ENCODE data around the gene SLC29A2.

Gene SLC29A2, protein sequence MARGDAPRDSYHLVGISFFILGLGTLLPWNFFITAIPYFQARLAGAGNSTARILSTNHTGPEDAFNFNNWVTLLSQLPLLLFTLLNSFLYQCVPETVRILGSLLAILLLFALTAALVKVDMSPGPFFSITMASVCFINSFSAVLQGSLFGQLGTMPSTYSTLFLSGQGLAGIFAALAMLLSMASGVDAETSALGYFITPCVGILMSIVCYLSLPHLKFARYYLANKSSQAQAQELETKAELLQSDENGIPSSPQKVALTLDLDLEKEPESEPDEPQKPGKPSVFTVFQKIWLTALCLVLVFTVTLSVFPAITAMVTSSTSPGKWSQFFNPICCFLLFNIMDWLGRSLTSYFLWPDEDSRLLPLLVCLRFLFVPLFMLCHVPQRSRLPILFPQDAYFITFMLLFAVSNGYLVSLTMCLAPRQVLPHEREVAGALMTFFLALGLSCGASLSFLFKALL

DNA sequence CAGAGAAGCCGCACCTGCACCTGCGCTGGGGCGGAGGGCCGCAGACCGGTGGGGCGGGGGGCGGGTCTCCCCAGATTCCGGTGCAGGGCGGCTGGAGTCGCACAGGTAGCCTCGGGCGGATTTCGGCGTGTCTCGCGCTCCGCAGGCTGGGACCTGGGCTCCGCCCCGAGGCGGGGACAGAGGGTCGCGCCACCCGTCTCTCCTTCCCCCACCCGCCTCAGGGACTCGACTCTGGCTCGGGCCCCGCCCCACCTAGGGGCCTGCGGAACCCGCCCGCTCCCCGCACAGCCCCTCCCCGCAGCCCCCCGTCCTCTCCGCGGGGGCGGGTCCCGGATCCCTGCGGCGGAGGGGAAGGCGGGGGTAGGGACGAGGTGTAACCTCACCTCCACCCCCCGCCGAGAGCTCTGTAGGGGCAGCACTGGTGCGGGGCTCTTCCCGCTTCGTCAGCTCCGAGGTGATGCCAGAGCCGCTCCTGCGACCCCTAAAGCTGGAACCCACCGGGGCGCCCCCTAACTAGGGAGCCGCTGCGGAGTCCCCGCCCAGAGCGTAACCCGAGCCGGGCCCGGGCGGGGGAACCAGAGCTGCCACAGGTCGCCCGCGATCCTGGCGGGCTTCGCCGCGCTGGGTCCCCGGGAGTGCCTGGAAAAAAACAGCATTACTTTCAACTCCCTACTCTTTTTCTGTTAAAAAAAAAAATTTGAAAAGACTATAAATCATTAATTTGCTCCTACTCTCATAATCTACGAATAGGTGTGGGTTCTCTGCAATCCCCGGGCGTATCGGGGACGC is at the start of gene SLC29A2:
SLC29A2 (minus strand) TSS at position 134 of the 789 bp plus-strand sequence. CDS start 169 bp downstream, outside the sequence.
- H3K27me3 ChIP-seq, result no peaks in the 10 kb centered on the region
- peak within 1 kb of the TSS; percentile 90 for H3K27ac ChIP-seq
- H4K20me1 ChIP-seq, result peaks cover 37% of the 10 kb centered on the region
- no peaks in the 10 kb centered on the region for H3K9me3 ChIP-seq
- TF ChIP-seq Cebpa-rat (IDR thresholded peaks at IDR 0.05), result no peak
- H3K36me3 ChIP-seq, result peaks cover 32% of the 10 kb centered on the region
- peak within 1 kb of the TSS; percentile 85 for H3K4me2 ChIP-seq
- peaks cover 40% of the 10 kb centered on the region for H3K4me1 ChIP-seq
- peak within 1 kb of the TSS; percentile 84 for H3K9ac ChIP-seq
- peak within 1 kb of the TSS; percentile 88 for H3K4me3 ChIP-seq

GRCh38 chr11:66420671-66421476 is 49.3 kb upstream of the SLC29A2 start, which contains the start of gene NPAS4:
NPAS4 (plus strand) TSS chr11:66421035; CDS start chr11:66421180, 145 bp downstream.
- Histone ChIP-seq H3K27ac (no peak within 1 kb of the TSS), H3K9ac (no peak within 1 kb of the TSS), H3K9me3 (peaks cover 11% of the 10 kb centered on the region; the same call in 1 of the 2 replicates), H3K4me1 (peaks cover 10% of the 10 kb centered on the region), H4K20me1 (peaks cover 76% of the 10 kb centered on the region), H3K4me2 (no peak within 1 kb of the TSS), H3K4me3 (no peak within 1 kb of the TSS), H3K27me3 (peaks cover 92% of the 10 kb centered on the region), H3K36me3 (no peaks in the 10 kb centered on the region)
- TF ChIP-seq Cebpa-rat (IDR thresholded peaks at IDR 0.05), result no peak

DNA sequence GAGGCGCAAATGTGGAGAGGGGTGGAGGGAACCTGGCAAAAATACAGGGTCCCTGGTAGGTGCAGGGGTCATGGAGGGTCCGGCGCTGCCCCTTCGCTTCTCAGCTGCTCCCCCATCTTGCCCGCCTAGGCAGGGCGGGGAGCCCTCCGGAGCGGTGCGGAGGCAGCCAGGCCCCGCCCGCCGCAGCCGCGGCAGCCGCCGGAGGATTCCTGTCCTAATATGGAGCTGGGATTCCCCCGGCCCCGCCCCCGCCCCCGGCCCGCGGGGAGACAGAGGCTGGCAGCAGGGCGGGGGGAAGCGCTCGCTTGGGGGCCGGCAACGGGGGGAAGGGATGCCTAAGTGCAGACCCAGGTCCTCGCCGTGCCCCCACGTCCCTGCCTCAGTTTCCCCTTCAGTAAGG is 48.3 kb upstream of the SLC29A2 start:
- H3K4me3 ChIP-seq, result no peak overlapping the region
- no peaks in the 10 kb centered on the region for H3K36me3 ChIP-seq
- H3K9ac ChIP-seq, result no peak overlapping the region
- H4K20me1 ChIP-seq, result peaks cover 79% of the 10 kb centered on the region
- H3K9me3 ChIP-seq, result peaks cover 11% of the 10 kb centered on the region; the same call in 1 of the 2 replicates
- TF ChIP-seq Cebpa-rat (IDR thresholded peaks at IDR 0.05), result no peak
- peaks cover 10% of the 10 kb centered on the region for H3K4me1 ChIP-seq
- no peak overlapping the region for H3K27ac ChIP-seq
- no peak overlapping the region for H3K4me2 ChIP-seq
- H3K27me3 ChIP-seq, result peaks cover 98% of the 10 kb centered on the region

GRCh38 chr11:66418986-66419308 is 47.4 kb upstream of the SLC29A2 start:
- no peak for TF ChIP-seq Cebpa-rat (IDR thresholded peaks at IDR 0.05)
- H3K9ac ChIP-seq, result no peak overlapping the region
- no peak overlapping the region for H3K4me2 ChIP-seq

DNA sequence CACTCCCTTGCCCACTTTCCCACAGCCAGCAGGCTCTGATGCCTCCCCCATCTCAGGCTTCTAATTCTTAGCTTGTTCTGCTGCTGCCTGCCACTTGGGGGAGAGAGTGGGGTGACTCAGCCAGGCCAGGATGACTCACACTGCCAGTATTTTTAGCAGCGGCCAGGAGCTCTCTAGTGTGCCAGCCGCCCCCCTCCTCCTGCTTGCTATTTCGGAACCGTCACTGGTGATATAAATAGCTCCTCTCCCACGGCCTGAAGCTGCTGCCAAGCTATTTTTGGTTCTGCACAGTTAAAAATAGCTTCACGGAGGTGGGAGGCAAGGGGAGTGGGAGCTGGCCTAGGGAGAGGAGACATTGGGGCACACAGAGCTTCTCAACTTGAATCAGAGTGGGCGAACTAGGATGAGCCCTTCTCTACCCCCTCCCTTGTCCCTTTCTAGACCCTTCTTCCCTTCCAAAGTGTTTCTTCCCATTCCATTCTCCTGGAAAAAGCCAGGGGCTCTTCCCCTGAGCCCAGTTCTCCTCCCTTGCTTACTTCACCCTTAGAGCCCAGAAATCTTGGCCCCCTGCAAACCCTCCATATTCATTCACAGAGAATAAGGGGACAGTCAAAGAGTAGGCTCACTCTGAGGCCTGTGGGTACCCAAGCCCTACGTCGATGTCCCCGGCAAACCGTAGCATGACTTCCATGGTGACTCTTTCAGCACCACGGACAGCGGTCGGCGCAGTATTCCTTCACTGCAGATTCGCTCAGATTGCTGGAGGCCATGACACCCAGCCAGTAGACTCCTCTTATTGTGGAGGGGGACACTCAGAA is 46.8 kb upstream of the SLC29A2 start:
- Histone ChIP-seq H3K4me2 (peak overlapping the region; percentile 50), H3K27ac (no peak overlapping the region), H3K9me3 (peaks cover 11% of the 10 kb centered on the region; the same call in 1 of the 2 replicates), H3K27me3 (peaks cover 98% of the 10 kb centered on the region), H3K9ac (no peak overlapping the region), H4K20me1 (peaks cover 79% of the 10 kb centered on the region), H3K36me3 (no peaks in the 10 kb centered on the region), H3K4me3 (no peak overlapping the region), H3K4me1 (peaks cover 10% of the 10 kb centered on the region)
- no peak for TF ChIP-seq Cebpa-rat (IDR thresholded peaks at IDR 0.05)

More at GRCh38 chr11:66418986-66419308, 47.4 kb upstream of the SLC29A2 start:
- Histone ChIP-seq H4K20me1 (peaks cover 79% of the 10 kb centered on the region), H3K4me1 (peaks cover 10% of the 10 kb centered on the region), H3K36me3 (no peaks in the 10 kb centered on the region), H3K27me3 (peaks cover 98% of the 10 kb centered on the region), H3K27ac (no peak overlapping the region), H3K4me3 (no peak overlapping the region), H3K9me3 (peaks cover 11% of the 10 kb centered on the region; the same call in 1 of the 2 replicates)

DNA sequence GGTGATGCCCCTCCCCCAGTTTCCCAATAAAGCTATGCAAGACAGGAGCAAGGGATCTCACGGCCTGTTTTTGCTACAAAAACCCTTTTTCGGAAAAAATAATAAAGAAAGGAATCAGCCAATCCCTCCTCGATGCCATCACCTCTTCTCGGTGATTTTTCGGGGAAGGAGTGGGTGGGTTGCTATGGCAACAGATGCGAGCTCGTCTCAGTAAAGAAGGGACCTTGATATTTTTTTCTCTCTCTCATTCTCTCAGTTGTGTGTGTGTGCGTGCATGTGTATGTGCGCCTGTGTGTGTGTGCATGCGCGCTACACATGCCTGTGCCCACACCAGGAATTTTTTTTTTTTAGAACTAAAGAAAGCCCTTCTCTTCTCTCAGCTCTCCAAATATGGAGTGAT is 45.4 kb upstream of the SLC29A2 start:
- H3K9ac ChIP-seq, result no peak overlapping the region
- H3K9me3 ChIP-seq, result peaks cover 11% of the 10 kb centered on the region; the same call in 1 of the 2 replicates
- H3K4me3 ChIP-seq, result no peak overlapping the region
- TF ChIP-seq Cebpa-rat (IDR thresholded peaks at IDR 0.05), result no peak
- H3K36me3 ChIP-seq, result no peaks in the 10 kb centered on the region
- H3K4me1 ChIP-seq, result peaks cover 10% of the 10 kb centered on the region
- no peak overlapping the region for H3K4me2 ChIP-seq
- no peak overlapping the region for H3K27ac ChIP-seq
- peaks cover 98% of the 10 kb centered on the region for H3K27me3 ChIP-seq
- peaks cover 81% of the 10 kb centered on the region for H4K20me1 ChIP-seq

- H3K9ac ChIP-seq, result no peak overlapping the region
- peaks cover 100% of the 10 kb centered on the region for H3K27me3 ChIP-seq
- H3K4me3 ChIP-seq, result no peak overlapping the region
- no peak for TF ChIP-seq Cebpa-rat (IDR thresholded peaks at IDR 0.05)
- H4K20me1 ChIP-seq, result peaks cover 83% of the 10 kb centered on the region
- peaks cover 10% of the 10 kb centered on the region for H3K4me1 ChIP-seq
- H3K27ac ChIP-seq, result no peak overlapping the region
- no peaks in the 10 kb centered on the region for H3K36me3 ChIP-seq
- H3K9me3 ChIP-seq, result 0 out of 2 replicates have a peak, but pooled peaks cover 2% of the 10 kb centered on the region
- no peak overlapping the region for H3K4me2 ChIP-seq
Observed at GRCh38 chr11:66415423-66415822, 43.9 kb upstream of the SLC29A2 start.

GRCh38 chr11:66414120-66414934 is 42.8 kb upstream of the SLC29A2 start:
- TF ChIP-seq Cebpa-rat (IDR thresholded peaks at IDR 0.05), result no peak
- Histone ChIP-seq H3K4me3 (no peak overlapping the region), H3K36me3 (no peaks in the 10 kb centered on the region), H3K27me3 (peaks cover 100% of the 10 kb centered on the region), H3K4me1 (peaks cover 10% of the 10 kb centered on the region), H3K9me3 (no peaks in the 10 kb centered on the region), H3K4me2 (no peak overlapping the region), H3K9ac (no peak overlapping the region), H4K20me1 (peaks cover 91% of the 10 kb centered on the region), H3K27ac (no peak overlapping the region)
